HG03064 (cell line): ENCODE measurements around the gene COL4A4.

Source experiments
- ATAC-seq: cut with Tn5 transposase; IDR thresholded peaks from one replicate; pipeline ENCODE4 v1.9.1; 2021; ENCODE audit warnings: low read depth; ENCODE audit not compliant: unreplicated experiment

Gene COL4A4

DNA sequence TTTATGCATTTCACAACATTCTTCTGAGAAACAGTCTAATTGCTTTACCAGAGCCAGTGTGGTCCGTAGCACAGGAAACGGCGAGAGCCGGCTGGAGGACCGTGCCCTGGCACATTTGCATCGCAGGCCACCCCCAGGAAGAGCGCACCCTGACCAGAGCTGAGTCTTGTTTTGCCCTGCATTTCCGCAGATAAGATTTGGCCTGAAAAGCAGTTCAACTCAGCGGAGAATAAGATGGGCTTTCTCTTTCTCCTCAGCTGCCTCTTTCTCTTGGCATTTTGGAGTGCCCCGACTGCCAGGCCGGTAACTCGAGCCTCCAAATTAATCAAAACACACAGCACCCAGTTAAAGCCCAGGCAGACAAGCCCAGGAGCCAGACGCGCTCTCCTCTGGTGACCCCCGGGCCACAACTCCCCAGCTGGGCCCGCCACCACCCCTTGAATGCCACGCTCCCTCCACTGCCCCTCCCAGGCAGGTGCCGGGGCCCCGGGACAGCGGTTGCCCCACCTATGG lies 464 bp downstream of the COL4A4 start:
- peak; percentile 69 for ATAC-seq

DNA sequence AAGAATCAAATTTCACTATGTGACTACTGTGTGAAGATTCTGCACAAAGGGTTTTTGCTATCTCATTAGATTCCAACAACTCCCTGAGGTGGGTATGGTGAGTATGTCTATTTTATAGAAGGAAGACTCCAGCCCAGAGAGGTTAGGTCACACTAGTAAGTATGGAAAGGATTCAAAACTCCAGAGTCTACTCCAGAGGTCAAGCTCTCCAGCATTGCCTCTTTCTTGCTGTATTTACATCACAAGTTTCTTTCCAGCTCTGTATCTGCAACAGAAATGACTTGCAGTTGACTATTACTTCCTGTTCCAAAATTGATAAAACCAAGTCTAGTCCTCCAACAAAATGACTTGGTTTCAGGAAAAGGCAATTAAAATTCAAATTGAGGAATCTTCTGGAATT lies 2.1 kb downstream of the COL4A4 start:
- no peak for ATAC-seq

- no peak for ATAC-seq
These were observed 3.8 kb downstream of the COL4A4 start for GRCh38 chr2:227160164-227160563.

GRCh38 chr2:227154986-227155774 lies 8.8 kb downstream of the COL4A4 start:
- no peak for ATAC-seq

GRCh38 chr2:227153758-227154486 lies 10.1 kb downstream of the COL4A4 start:
- ATAC-seq = no peak

- no peak for ATAC-seq
These were observed 10.7 kb downstream of the COL4A4 start for GRCh38 chr2:227153307-227153706.

GRCh38 chr2:227152093-227152766 lies 11.8 kb downstream of the COL4A4 start:
- no peak for ATAC-seq

DNA sequence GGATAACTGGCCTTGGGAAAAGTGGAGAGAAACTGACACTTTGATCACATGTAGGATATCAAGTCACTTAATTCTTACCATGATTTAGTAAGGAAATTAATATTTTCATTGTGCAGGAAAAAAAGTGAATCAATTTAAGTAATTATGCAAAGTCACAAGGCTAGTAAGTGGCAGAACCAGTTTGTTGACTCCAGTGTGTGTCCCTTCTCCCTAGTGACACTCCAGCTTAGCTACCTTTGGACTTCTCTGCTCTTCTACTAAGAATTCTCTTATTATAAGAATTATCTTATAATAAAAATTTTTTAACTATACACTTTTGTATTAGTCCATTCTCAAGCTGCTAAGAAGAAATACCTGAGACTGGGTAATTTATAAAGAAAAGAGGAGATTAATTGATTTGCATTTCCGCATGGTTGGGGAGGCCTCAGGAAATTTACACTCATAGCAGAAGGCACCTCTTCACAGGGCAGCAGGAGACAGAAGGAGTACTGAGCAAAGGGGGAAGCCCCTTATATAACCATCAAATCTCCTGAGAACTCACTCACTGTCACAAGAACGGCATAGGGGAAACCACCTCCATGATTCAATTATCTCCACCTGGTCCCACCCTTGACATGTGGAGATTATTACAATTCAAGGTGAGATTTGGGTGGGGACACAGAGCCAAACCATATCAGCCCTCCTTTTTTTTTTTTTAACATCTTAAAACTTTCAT lies 13.6 kb downstream of the COL4A4 start:
- no peak for ATAC-seq

- no peak for ATAC-seq
These were observed 15.9 kb downstream of the COL4A4 start for GRCh38 chr2:227148106-227148505.

- ATAC-seq = no peak
These were observed 17.0 kb downstream of the COL4A4 start for GRCh38 chr2:227147023-227147422.

GRCh38 chr2:227146456-227146855 lies 17.5 kb downstream of the COL4A4 start:
- ATAC-seq = no peak

DNA sequence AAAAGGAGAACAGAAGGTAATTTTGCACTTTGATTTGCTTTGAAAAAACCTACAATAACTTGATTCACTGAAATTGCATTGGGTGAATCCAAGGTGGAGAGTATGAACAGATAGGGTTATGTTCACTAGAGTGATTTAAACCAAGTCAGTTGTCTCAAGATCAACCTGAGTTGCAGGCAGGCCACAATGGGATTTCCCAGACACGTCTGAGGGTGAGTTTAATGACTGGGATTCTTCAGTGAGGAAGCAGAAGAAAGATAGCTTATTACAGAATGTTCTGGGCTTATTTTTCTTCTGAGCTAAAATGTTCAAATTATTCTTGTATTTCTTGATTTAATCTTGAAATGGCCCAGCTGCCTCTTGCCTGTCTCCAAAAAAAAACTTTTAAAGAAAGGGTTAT lies 20.1 kb downstream of the COL4A4 start:
- no peak for ATAC-seq

- no peak for ATAC-seq
These were observed 22.7 kb downstream of the COL4A4 start for GRCh38 chr2:227141301-227141700.

DNA sequence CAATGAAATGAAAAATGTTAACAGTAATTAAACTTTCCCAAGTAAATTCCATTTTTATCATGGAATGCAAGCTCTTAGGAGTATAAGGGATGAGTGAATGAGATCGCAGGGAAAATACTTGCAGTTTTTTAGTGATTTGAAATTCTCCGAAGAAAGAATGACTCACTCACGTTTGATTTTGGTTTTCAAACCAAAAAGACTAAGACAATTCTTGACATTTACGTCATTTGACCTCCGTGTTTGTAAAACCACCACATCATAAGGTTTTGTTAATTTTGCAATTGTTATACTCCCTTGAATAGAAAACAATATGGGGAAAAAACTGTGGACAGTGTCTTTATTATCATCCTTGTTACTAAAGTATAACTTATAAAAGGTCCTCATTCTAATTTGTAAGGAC lies 29.4 kb downstream of the COL4A4 start:
- no peak for ATAC-seq

DNA sequence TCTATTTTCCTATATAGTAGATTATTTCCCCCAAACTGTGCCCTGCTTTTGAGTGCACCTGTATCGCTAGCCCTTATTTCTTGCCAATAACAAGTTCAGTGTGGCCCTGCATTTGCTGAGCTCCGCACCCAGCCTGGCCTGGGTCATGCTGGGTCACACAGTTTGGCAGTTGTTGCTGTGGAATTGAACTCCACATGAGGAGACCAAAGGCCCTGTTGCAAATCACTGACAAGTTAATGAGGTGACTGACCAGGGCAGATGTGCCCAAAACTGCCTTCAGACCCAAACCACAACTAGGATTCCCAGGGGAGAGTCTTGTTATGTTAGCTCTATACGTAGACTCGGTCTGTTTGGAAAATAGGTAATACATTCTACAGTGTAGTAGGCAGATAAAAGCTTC lies 31.0 kb downstream of the COL4A4 start:
- no peak for ATAC-seq

DNA sequence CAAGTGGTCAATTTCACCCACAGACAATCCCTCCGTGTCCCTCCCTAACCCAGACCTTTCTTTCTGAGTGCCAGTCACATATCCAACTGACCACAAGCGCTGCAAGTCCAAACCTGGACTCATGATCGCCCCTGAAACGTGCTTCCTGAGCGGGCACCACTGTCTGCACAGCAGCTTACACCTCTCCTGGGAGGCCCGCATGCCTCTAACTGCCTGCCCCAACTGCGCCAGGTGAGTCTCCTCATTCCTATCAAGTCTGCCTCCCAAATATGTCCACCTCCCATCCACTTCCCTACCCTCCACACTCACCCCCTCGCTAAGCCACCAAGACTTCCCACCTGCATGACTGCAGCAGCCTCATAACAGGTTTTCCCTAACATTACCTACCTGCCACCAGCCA lies 33.4 kb downstream of the COL4A4 start:
- no peak for ATAC-seq

- no peak for ATAC-seq
These were observed 36.8 kb downstream of the COL4A4 start for GRCh38 chr2:227127201-227127600.

DNA sequence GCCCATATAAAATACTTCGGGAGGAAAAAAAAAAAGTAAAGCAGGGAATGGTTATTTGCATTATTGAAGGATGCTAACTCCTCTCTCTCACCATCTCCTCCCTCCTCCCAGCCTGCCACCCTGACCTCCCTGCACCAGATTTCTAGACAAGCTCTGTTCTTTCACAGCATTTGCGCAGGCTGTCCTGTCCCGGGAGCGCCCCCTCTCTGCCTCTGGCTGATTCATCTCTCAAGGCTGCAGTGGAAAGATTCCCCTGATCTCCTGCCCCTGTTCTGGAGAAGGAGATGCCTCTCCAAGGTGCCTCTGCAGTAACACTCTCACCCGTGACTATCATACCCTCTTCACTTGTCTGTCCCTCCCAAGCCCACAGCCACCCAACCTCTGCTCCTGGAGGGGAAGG lies 38.5 kb downstream of the COL4A4 start:
- no peak for ATAC-seq

DNA sequence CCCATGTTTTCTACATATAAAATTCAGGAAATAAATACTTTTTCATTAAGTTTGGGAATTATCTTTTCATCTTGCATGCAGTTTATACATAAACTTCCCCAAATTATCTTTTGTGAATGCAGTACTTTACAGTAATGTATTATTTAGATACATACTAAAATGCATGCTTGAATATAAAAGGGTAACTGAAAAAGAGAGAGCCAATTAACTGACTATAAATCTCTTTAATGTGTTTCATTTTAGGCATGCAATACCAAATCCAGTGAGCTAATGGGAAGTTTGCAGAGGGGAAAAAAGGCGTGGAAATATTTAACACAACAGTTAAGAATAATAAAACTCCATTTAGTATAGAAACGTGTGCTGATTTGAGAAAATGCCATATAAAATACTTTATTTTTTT lies 39.2 kb downstream of the COL4A4 start:
- no peak for ATAC-seq

DNA sequence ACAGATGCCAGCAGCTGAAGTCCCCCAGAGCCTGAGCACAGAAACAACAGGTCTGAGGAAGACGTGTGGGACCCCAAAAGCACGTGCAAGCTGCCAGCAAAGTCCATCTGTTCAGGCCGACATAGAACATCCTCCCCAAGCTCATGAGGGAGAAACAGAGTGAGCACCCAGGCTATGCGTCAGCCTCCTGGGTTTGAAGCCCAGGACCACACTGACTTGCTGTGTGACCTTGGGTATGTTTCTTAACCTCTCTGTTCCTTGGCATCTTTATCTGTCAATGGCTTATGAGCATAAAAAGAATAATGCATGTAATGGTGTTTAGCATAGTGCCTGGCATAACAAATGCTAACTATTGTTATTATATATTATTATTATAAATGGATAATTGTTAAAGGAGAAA lies 40.3 kb downstream of the COL4A4 start:
- ATAC-seq = no peak

DNA sequence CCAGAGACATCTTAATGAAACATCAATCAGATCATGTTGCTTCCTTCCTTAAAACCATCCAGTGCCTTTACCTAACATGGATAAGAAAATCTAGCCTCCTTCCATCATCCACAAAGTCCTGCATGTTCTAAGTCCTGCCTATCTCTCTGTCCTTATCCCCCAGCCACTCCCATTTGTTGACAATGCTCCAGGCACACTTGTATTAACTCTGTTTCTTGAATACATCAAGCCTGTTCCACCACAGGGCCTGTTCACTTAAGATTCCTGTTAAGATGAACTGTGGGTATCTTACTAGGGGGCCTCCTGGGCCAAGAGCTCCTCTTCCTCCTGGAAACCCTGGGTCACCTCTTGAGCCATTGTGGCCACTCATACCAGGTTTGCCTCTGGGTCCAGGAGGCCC lies 45.7 kb downstream of the COL4A4 start:
- no peak for ATAC-seq
